A673 (cell line): ENCODE data around the gene TRIM71. TPM values are rescaled to one million over a fixed set of nuclear protein-coding genes. Genes with fewer than 3 reads are reported as not detected.

Experiments used
- BruUV-seq: library from RNA; stranded (reverse); fragments of 400-500 nt; replicated peaks from 2 replicates; lab custom pipeline; 2021; lab: Mats Ljungman, UMichigan
- CTCF ChIA-PET: fragments of 300-600 bp; sonication (Branson Sonifier 250); formaldehyde crosslinking; loops from one replicate; lab custom pipeline; 2022; ENCODE audit warnings: antibody characterized with exemption; lab: Charles Lee
- POLR2A ChIA-PET: fragments of 300-600 bp; sonication (Branson Sonifier 250); formaldehyde crosslinking; loops from one replicate; lab custom pipeline; 2022; ENCODE audit warnings: antibody characterized with exemption; ENCODE audit not compliant: low non-redundant PET; lab: Charles Lee
- DNase-seq: peaks from one replicate; pipeline ENCODE4 v3.0.0-alpha.2; 2015; ENCODE audit warnings: low spot score
- H3K27ac ChIP-seq: fragments of 200-600 bp; sonication (generic); 2 replicates; pipeline ENCODE4 v1.5.1; 2016; ENCODE audit warnings: mixed run types, low read depth, mild to moderate bottlenecking, mixed read lengths, antibody characterized with exemption, low read length; ENCODE audit not compliant: poor library complexity, severe bottlenecking
- H3K27me3 ChIP-seq: fragments of 200-600 bp; sonication (generic); replicated peaks from 2 replicates; pipeline ENCODE4 v1.6.1; 2017; ENCODE audit warnings: mixed run types, low read depth, mild to moderate bottlenecking, mixed read lengths, antibody characterized with exemption, low read length; ENCODE audit not compliant: insufficient read depth, poor library complexity
- H3K36me3 ChIP-seq: fragments of 200-600 bp; sonication (generic); 2 replicates; pipeline ENCODE4 v1.6.1; 2016; ENCODE audit warnings: mixed run types, mild to moderate bottlenecking, mixed read lengths, antibody characterized with exemption, low read length; ENCODE audit not compliant: insufficient read depth, poor library complexity, severe bottlenecking
- H3K4me1 ChIP-seq: fragments of 200-600 bp; sonication (generic); 2 replicates; pipeline ENCODE4 v1.6.1; 2017; ENCODE audit warnings: mixed run types, mild to moderate bottlenecking, mixed read lengths, antibody characterized with exemption, low read length; ENCODE audit not compliant: insufficient read depth, poor library complexity, severe bottlenecking
- H3K4me3 ChIP-seq: fragments of 200-600 bp; sonication (generic); 2 replicates; pipeline ENCODE4 v1.5.1; 2016; ENCODE audit warnings: low read depth, mixed run types, mild to moderate bottlenecking, mixed read lengths, low read length; ENCODE audit not compliant: poor library complexity, severe bottlenecking
- H3K9me3 ChIP-seq: fragments of 200-600 bp; sonication (generic); 2 replicates; pipeline ENCODE4 v1.6.1; 2016; ENCODE audit warnings: mixed run types, low read depth, mild to moderate bottlenecking, mixed read lengths, antibody characterized with exemption, low read length; ENCODE audit not compliant: poor library complexity, severe bottlenecking
- EZH2 ChIP-seq: fragments of 200-600 bp; sonication (generic); IDR thresholded peaks from 2 replicates; pipeline ENCODE4 v1.6.1; 2017; ENCODE audit warnings: borderline replicate concordance, low read depth, mild to moderate bottlenecking, mixed read lengths, antibody characterized with exemption, low read length; ENCODE audit not compliant: poor library complexity, severe bottlenecking
- intact Hi-C: fragments of 100-400 bp; cut with micrococcal nuclease; formaldehyde crosslinking; loops from one replicate; pipeline ENCODE4 v1.10.0; 2022; ENCODE audit not compliant: unreplicated experiment
- total RNA-seq: library from RNA; stranded (reverse); gene quantifications from 2 replicates; pipeline ENCODE4 v1.2.3, GENCODE V29; 2021
- TF ChIP-seq, protein P1 (sequence below): fragments of 300-800, 200-600 bp; sonication (generic); conservative IDR thresholded peaks from 2 replicates; pipeline ENCODE4 v1.5.1; 2017; ENCODE audit warnings: low read depth, mild to moderate bottlenecking, antibody characterized with exemption, low read length, moderate library complexity, mixed read lengths

The TRIM71 gene
- total RNA-seq, 1 experiment from 2014 or later: 0.30 TPM

DNA sequence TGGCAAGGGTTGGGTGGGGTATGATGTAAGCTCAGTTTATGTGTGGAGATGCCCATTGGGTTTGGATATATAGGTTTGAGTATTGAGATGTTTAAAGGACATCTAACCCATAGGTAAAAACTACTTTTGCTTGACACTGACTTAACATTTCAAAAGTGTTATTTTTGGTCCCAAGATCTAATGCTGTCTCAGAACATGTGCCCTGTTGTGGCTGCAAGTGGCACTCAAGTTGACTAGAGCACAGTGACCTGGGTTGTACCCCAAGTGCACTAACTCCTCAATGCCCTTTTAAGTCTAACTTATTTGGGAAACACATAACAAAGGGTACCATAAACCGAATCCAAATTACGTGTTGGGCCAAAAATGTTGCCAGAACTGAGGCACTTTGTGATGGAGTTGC is 77.2 kb downstream of the TRIM71 start:
- TF ChIP-seq, protein P1, sequence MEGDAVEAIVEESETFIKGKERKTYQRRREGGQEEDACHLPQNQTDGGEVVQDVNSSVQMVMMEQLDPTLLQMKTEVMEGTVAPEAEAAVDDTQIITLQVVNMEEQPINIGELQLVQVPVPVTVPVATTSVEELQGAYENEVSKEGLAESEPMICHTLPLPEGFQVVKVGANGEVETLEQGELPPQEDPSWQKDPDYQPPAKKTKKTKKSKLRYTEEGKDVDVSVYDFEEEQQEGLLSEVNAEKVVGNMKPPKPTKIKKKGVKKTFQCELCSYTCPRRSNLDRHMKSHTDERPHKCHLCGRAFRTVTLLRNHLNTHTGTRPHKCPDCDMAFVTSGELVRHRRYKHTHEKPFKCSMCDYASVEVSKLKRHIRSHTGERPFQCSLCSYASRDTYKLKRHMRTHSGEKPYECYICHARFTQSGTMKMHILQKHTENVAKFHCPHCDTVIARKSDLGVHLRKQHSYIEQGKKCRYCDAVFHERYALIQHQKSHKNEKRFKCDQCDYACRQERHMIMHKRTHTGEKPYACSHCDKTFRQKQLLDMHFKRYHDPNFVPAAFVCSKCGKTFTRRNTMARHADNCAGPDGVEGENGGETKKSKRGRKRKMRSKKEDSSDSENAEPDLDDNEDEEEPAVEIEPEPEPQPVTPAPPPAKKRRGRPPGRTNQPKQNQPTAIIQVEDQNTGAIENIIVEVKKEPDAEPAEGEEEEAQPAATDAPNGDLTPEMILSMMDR: no peak
- no peak for TF ChIP-seq EZH2
- BruUV-seq: no TSS peak
- Histone ChIP-seq H3K27ac (no peak overlapping the region), H3K27me3 (no peaks in the 10 kb centered on the region), H3K4me1 (no peaks in the 10 kb centered on the region), H3K36me3 (no peaks in the 10 kb centered on the region), H3K9me3 (no peaks in the 10 kb centered on the region), H3K4me3 (no peak overlapping the region)
- intact Hi-C loops: no loop called here
- ChIA-PET POLR2A (no interaction called here), CTCF (no interaction called here)
- DNase-seq: no peak

DNA sequence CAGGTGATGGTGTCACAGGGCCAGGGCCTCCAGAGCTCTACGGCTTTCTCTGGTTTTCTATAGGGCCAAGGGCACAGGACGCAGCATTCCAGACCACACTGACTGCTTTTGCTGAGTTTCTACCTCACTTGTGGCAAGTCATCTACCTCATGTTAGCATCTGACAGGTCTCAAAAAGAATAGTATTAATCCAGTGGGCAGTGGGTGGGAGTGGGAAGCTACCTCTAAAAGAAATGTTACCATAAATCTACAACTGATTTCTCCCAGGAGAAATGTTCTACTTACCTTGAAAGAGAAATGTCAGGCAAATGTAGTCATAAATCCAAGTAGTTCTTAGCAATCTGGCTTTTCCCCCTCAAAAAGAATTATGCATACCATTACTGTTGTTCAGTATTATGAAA is 77.9 kb downstream of the TRIM71 start:
- Histone ChIP-seq H3K9me3 (no peaks in the 10 kb centered on the region), H3K27ac (no peak overlapping the region), H3K36me3 (no peaks in the 10 kb centered on the region), H3K4me1 (no peaks in the 10 kb centered on the region), H3K27me3 (no peaks in the 10 kb centered on the region), H3K4me3 (no peak overlapping the region)
- intact Hi-C loops: no loop called here
- BruUV-seq: no TSS peak
- ChIA-PET CTCF (no interaction called here), POLR2A (no interaction called here)
- no peak for TF ChIP-seq EZH2
- TF ChIP-seq, protein P1: no peak
- no peak for DNase-seq

DNA sequence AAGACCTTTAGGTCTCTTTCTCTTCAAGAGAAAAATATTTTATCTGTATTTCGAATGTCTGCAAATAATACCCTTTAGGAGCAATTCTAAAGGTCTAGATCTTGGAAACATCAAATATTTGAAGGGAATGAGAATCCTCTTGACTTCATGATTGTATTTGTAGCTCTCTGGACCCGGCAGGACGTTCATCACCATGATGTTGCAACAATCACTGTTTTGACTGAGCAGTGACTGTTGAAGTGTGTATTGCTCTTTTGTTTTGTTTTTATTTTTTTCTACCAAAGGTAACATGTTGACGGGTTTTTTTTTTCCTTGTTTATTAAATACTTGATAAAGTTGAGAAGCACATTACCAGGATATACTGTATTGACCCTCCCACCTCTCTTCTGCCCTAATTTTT is 78.3 kb downstream of the TRIM71 start:
- H3K4me1 ChIP-seq: no peaks in the 10 kb centered on the region
- TF ChIP-seq, protein P1: no peak
- no peak for TF ChIP-seq EZH2
- intact Hi-C loops: no loop called here
- no TSS peak for BruUV-seq
- CTCF ChIA-PET: no interaction called here
- H3K27ac ChIP-seq: no peak overlapping the region
- H3K36me3 ChIP-seq: no peaks in the 10 kb centered on the region
- DNase-seq: no peak
- POLR2A ChIA-PET: no interaction called here
- no peaks in the 10 kb centered on the region for H3K9me3 ChIP-seq
- H3K27me3 ChIP-seq: no peaks in the 10 kb centered on the region
- H3K4me3 ChIP-seq: no peak overlapping the region
